Endothelial cell (in vitro differentiated cells): ENCODE data around the gene HSF5. TPM values are rescaled to one million over a fixed set of nuclear protein-coding genes. Genes with fewer than 3 reads are reported as not detected.

Experiments
- DNase-seq: peaks from one replicate; pipeline ENCODE4 v3.0.0; 2021; ENCODE audit warnings: low spot score
- H3K27ac Mint-ChIP-seq: one replicate; pipeline ENCODE4 v1.8.0; 2021; ENCODE audit warnings: mixed read lengths, inconsistent platforms; ENCODE audit not compliant: unreplicated experiment
- H3K27me3 Mint-ChIP-seq: one replicate; pipeline ENCODE4 v1.8.0; 2021; ENCODE audit warnings: mild to moderate bottlenecking, moderate library complexity, mixed read lengths, inconsistent platforms; ENCODE audit not compliant: unreplicated experiment
- H3K36me3 Mint-ChIP-seq: one replicate; pipeline ENCODE4 v1.8.0; 2021; ENCODE audit warnings: mild to moderate bottlenecking, low read depth, mixed read lengths, inconsistent platforms; ENCODE audit not compliant: unreplicated experiment
- H3K4me1 Mint-ChIP-seq: one replicate; pipeline ENCODE4 v1.8.0; 2021; ENCODE audit warnings: mild to moderate bottlenecking, mixed read lengths, inconsistent platforms; ENCODE audit not compliant: unreplicated experiment
- H3K4me3 Mint-ChIP-seq: one replicate; pipeline ENCODE4 v1.8.0; 2021; ENCODE audit warnings: mild to moderate bottlenecking, mixed read lengths, inconsistent platforms; ENCODE audit not compliant: unreplicated experiment
- H3K9me3 Mint-ChIP-seq: one replicate; pipeline ENCODE4 v1.8.0; 2021; ENCODE audit warnings: mixed read lengths, inconsistent platforms; ENCODE audit not compliant: unreplicated experiment
- CTCF ChIP-seq: fragments of 200-600 bp; sonication (generic); IDR thresholded peaks from one replicate; pipeline ENCODE4 v1.5.0; 2021; ENCODE audit warnings: antibody characterized with exemption; ENCODE audit not compliant: unreplicated experiment
- total RNA-seq: library from RNA; stranded (reverse); fragmentation: NEBNext Ultra II Directional; extraction: Animal tissue kit (Norgen Biotek cat#: 25700); gene quantifications from one replicate; pipeline ENCODE4 v1.2.1, GENCODE V29; 2021; ENCODE audit not compliant: unreplicated experiment

The HSF5 gene
- total RNA-seq, 1 donor from 2014 or later, result 0.10 TPM

DNA sequence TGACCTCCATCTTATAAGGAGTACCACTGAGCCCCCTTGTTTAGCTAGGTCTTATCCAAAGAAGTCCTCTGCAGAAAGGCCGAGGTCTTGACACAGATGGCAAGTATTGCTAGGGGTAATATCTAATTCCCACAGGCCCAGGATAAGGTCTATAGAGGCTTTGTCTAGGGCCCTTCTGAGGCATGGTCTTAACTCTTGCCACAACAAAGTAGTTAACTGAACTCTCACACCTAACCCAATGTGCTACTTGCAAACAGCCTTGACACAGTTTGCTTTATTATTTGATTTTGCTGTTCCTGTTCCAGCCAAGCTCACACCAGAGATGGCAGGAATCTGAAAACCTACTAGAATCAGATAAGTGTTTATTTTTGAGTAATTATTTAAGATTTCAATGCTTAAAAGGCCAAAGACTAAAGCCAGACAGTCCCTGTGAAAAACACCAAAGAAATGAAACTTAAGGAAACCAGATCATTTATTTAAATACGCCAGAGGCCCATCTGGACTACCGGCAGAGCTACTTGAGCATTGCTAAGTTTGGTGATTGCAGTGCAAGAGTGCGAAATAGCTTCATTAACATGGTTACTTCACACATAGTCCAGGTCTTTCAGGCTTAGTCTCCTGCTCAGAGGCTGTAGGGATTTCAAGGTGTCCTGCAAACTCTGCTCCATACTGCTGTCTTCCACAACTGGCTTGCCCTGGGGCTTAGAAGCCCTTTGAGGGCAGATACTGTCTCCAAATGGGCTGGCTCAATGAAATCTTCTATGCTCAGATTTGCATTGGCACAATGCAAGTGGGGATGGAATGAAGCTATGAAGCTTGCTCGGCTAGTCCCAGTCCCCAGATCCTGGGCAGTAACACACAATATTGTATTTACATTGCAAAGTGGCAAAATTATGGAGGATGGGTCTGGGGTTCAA lies 107.7 kb downstream of the HSF5 start:
- no peaks in the 10 kb centered on the region for H3K9me3 Mint-ChIP-seq
- no peak for DNase-seq
- TF ChIP-seq CTCF, result no peak
- no peak overlapping the region for H3K27ac Mint-ChIP-seq
- peaks cover 4% of the 10 kb centered on the region for H3K27me3 Mint-ChIP-seq
- H3K36me3 Mint-ChIP-seq, result no peaks in the 10 kb centered on the region
- peaks cover 52% of the 10 kb centered on the region for H3K4me1 Mint-ChIP-seq
- no peak overlapping the region for H3K4me3 Mint-ChIP-seq

GRCh38 chr17:58379511-58379824 lies 108.7 kb downstream of the HSF5 start:
- Mint-ChIP-seq H3K4me1 (peaks cover 58% of the 10 kb centered on the region), H3K4me3 (no peak overlapping the region), H3K36me3 (no peaks in the 10 kb centered on the region), H3K9me3 (no peaks in the 10 kb centered on the region), H3K27ac (peak overlapping the region; percentile 57), H3K27me3 (peaks cover 4% of the 10 kb centered on the region)
- no peak for TF ChIP-seq CTCF
- no peak for DNase-seq

GRCh38 chr17:58378733-58379510 lies 109.3 kb downstream of the HSF5 start:
- DNase-seq, result no peak
- Mint-ChIP-seq H3K27ac (peak overlapping the region; percentile 57), H3K9me3 (no peaks in the 10 kb centered on the region), H3K4me1 (peaks cover 55% of the 10 kb centered on the region), H3K4me3 (no peak overlapping the region), H3K36me3 (no peaks in the 10 kb centered on the region), H3K27me3 (peaks cover 4% of the 10 kb centered on the region)
- no peak for TF ChIP-seq CTCF

- DNase-seq, result no peak
- no peak for TF ChIP-seq CTCF
- Mint-ChIP-seq H3K36me3 (no peaks in the 10 kb centered on the region), H3K27ac (no peak overlapping the region), H3K9me3 (no peaks in the 10 kb centered on the region), H3K4me1 (peaks cover 54% of the 10 kb centered on the region), H3K27me3 (peaks cover 4% of the 10 kb centered on the region), H3K4me3 (no peak overlapping the region)
These were observed 110.5 kb downstream of the HSF5 start for GRCh38 chr17:58377661-58378060.

GRCh38 chr17:58377093-58377601 lies 111.1 kb downstream of the HSF5 start:
- Mint-ChIP-seq H3K4me1 (peaks cover 49% of the 10 kb centered on the region), H3K9me3 (no peaks in the 10 kb centered on the region), H3K27me3 (peaks cover 5% of the 10 kb centered on the region), H3K36me3 (no peaks in the 10 kb centered on the region), H3K27ac (peak overlapping the region; percentile 37), H3K4me3 (no peak overlapping the region)
- TF ChIP-seq CTCF, result no peak
- no peak for DNase-seq
